ENCODE results near the gene PSEN2. TPM values are rescaled to one million over a fixed set of nuclear protein-coding genes. Genes with fewer than 3 reads are reported as not detected.

Gene PSEN2
- total RNA-seq (100 to 1,000 TPM in 1 of 9 donors, 10 to 100 TPM in 8; 32.7 to 133 (median 46.5) TPM), polyA plus RNA-seq (10 to 100 TPM; 27.2 to 37.0 (median 28.7) TPM)
- long read RNA-seq, donor 1, transcript PSEN2-202 (13 exons, 2,306 nt) = major isoform, 6 of 15 reads
- long read RNA-seq, donor 1, partial matches to known transcripts = 5 of 15 reads
- long read RNA-seq, donor 1, other reads (novel, unspliced or antisense) = 0 of 15 reads
- long read RNA-seq, donor 2, partial matches to known transcripts = 0 of 3 reads
- long read RNA-seq, donor 2, other reads (novel, unspliced or antisense) = 0 of 3 reads
- long read RNA-seq, donor 3, transcript PSEN2-202 (13 exons, 2,306 nt) = major isoform, 5 of 15 reads
- long read RNA-seq, donor 3, partial matches to known transcripts = 7 of 15 reads
- long read RNA-seq, donor 3, other reads (novel, unspliced or antisense) = 0 of 15 reads
- long read RNA-seq, donor 4, transcript PSEN2-202 (13 exons, 2,306 nt) = major isoform, 10 of 25 reads
- long read RNA-seq, donor 4, partial matches to known transcripts = 6 of 25 reads
- long read RNA-seq, donor 4, other reads (novel, unspliced or antisense) = 6 of 25 reads
- long read RNA-seq, donor 5, transcript PSEN2-202 (13 exons, 2,306 nt) = major isoform, 31 of 98 reads
- long read RNA-seq, donor 5, transcript PSEN2-203 (13 exons, 1,947 nt) = minor isoform, 11 of 98 reads
- long read RNA-seq, donor 5, partial matches to known transcripts = 45 of 98 reads
- long read RNA-seq, donor 5, other reads (novel, unspliced or antisense) = 11 of 98 reads
- long read RNA-seq, donor 6, partial matches to known transcripts = 6 of 18 reads
- long read RNA-seq, donor 6, other reads (novel, unspliced or antisense) = 6 of 18 reads
- long read RNA-seq, donor 7, partial matches to known transcripts = 0 of 4 reads
- long read RNA-seq, donor 7, other reads (novel, unspliced or antisense) = 0 of 4 reads
- long read RNA-seq, donor 8, partial matches to known transcripts = 6 of 11 reads
- long read RNA-seq, donor 8, other reads (novel, unspliced or antisense) = 0 of 11 reads
- long read RNA-seq, donor 9, partial matches to known transcripts = 0 of 6 reads
- long read RNA-seq, donor 9, other reads (novel, unspliced or antisense) = 0 of 6 reads
- long read RNA-seq, donor 10, partial matches to known transcripts = 0 of 5 reads
- long read RNA-seq, donor 10, other reads (novel, unspliced or antisense) = 0 of 5 reads

- Histone ChIP-seq H3K9me3 (replicated peaks in 1 of 3) (no peaks in the 10 kb centered on the region), H3K27ac (peak within 1 kb of the TSS in 4 of 5 donors; percentile 39 to 89 (median 68)), H3K36me3 (replicated peaks in 1 of 2) (no peaks in the 10 kb centered on the region), H3K4me1 (replicated peaks in 1 of 2) (peaks cover 12 to 25% of the 10 kb centered on the region in 2 donors), H3K4me3 (peak within 1 kb of the TSS; percentile 41 to 92 (median 64)), H3K27me3 (no peaks in the 10 kb centered on the region)
- intact Hi-C loops (cut with DNase I) = no loop called here
- 0 to 4% (median 0%) methylated on average over 38 to 97 of the region's 97 CpGs for WGBS, 4 donors
- peak in 4 of 6 experiments; percentile 20 to 44 (median 24) for TF ChIP-seq CTCF (IDR thresholded peaks at IDR 0.05)
- TF ChIP-seq POLR2A (IDR thresholded peaks at IDR 0.05) = peak; percentile 66 to 69
- peak; percentile 76 to 90 (median 86) for DNase-seq
Measured at GRCh38 chr1:226870401-226871279, at the start of gene PSEN2. Gene PSEN2, plus strand, starts transcription at chr1:226870616. Its CDS starts 11,292 bp downstream, at chr1:226881908.

DNA sequence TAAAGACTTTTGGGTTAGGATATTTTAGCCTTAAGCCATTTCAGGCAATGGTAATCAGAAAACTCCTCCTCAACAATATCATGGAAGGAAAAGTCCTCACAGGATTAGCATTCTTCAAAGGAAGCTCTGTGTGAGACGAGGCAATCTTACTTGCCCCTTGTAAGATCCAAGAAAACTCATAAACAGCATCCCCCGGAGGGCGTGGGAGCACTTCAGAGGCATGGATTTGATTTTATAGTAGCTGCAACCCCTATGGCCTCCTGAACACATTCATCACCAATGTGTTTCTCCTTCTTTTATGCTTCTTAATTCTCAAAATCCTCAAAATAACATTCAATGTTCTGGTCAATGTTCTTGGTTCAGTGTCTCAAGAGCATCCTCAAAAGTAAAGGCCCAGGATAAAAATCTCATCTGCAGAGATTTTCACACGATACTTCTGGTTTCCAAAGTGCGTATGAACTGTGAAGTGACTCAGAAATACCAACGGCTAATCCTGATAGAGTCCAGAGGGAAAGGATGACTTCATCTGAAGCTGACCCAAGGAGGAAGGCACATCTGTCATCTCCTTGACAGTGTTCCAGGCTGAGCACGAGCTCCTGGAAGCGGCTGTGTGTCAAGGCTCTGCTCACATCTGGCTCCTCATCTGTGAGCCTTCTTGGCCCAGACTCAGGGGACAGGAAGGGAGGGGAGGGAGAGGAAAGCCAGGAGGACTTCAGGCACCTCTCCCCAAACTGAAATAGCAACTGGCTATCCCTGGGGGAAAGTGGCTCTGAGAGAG, 49.3 kb upstream of the PSEN2 start:
- Histone ChIP-seq H3K4me3 (no peak overlapping the region), H3K4me1 (replicated peaks in 1 of 2) (peaks cover 0 to 6% of the 10 kb centered on the region in 2 donors), H3K27me3 (no peaks in the 10 kb centered on the region), H3K27ac (peak overlapping the region in 4 of 5 donors; percentile 45 to 86 (median 66)), H3K9me3 (replicated peaks in 1 of 3) (no peaks in the 10 kb centered on the region), H3K36me3 (replicated peaks in 1 of 2) (no peaks in the 10 kb centered on the region)
- peak; percentile 86 to 96 (median 92) for DNase-seq
- WGBS, 4 donors = 31 to 47% (median 35%) methylated on average over 6 to 8 of the region's 8 CpGs
- intact Hi-C loops (cut with DNase I) = loop anchor here in 1 of 2 donors (10.0 kb wide), 1 partner anchor 276 kb away; the partner anchor contains the start of gene STUM
- TF ChIP-seq POLR2A (IDR thresholded peaks at IDR 0.05) (no peak), CTCF (IDR thresholded peaks at IDR 0.05) (no peak)

DNA sequence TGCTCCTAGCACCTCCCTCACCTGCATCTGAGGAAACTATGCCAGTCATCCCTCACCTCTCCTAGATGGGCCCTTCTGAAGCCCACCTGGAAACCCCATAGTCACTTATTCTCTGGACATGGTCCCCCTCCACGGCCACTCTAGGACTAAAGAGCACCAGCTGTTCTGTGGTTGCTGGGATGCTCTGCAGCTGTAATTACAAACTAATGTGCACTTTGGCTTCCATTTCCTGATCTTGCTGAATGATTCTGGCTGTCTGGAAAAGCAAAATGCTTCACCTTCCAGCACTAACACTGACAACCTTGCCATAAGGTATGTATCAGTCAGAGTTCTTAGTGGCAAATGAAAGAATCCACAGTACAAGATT, 48.7 kb upstream of the PSEN2 start:
- intact Hi-C loops (cut with DNase I) = loop anchor here in 1 of 2 donors (10.0 kb wide), 1 partner anchor 277 kb away; the partner anchor contains the start of gene STUM
- peak overlapping the region in 3 of 5 donors; percentile 18 to 86 (median 82) for H3K27ac ChIP-seq
- H3K36me3 ChIP-seq (replicated peaks in 1 of 2) = no peaks in the 10 kb centered on the region
- H3K4me1 ChIP-seq (replicated peaks in 1 of 2) = peaks cover 0 to 6% of the 10 kb centered on the region in 2 donors
- DNase-seq = no peak
- no peak overlapping the region for H3K4me3 ChIP-seq
- no peaks in the 10 kb centered on the region for H3K9me3 ChIP-seq (replicated peaks in 1 of 3)
- H3K27me3 ChIP-seq = no peaks in the 10 kb centered on the region
- whole genome bisulfite sequencing, 4 donors = 40 to 71% (median 63%) methylated on average over 1 of the region's 1 CpG; no CpG with 5 or more reads in 1 of the 4 donors
- TF ChIP-seq POLR2A (IDR thresholded peaks at IDR 0.05) = no peak

All from adrenal gland (tissue), 19 donors.